Smooth muscle cell (in vitro differentiated cells): Measurements from ENCODE around the gene NUP62. TPM values are rescaled to one million over a fixed set of nuclear protein-coding genes. Genes with fewer than 3 reads are reported as not detected.

Experiments used
- DNase-seq: peaks from one replicate; lab custom pipeline; 2025; ENCODE audit not compliant: unreplicated experiment; lab: John Stamatoyannopoulos, UW
- H2AFZ ChIP-seq: fragments of 200-600 bp; sonication (generic); 2 replicates; pipeline ENCODE4 v1.6.0; 2016; ENCODE audit warnings: antibody characterized with exemption, low read depth, mild to moderate bottlenecking
- H3F3A ChIP-seq: fragments of 200-600 bp; sonication (generic); 2 replicates; pipeline ENCODE4 v1.6.0; 2017; ENCODE audit warnings: antibody characterized with exemption, low read depth
- H3K27ac ChIP-seq: fragments of 200-600 bp; sonication (generic); 2 replicates; pipeline ENCODE4 v1.5.1; 2016; ENCODE audit warnings: low read depth, mild to moderate bottlenecking
- H3K27me3 ChIP-seq: fragments of 200-600 bp; sonication (generic); 2 replicates; pipeline ENCODE4 v1.6.1; 2016; ENCODE audit warnings: low read depth, mild to moderate bottlenecking
- H3K36me3 ChIP-seq: fragments of 200-600 bp; sonication (generic); 2 replicates; pipeline ENCODE4 v1.5.1; 2016; ENCODE audit warnings: low read depth
- H3K4me1 ChIP-seq: fragments of 200-600 bp; sonication (generic); 2 replicates; pipeline ENCODE4 v1.5.1; 2016; ENCODE audit warnings: low read depth
- H3K4me2 ChIP-seq: fragments of 200-600 bp; sonication (generic); 2 replicates; pipeline ENCODE4 v1.6.0; 2016; ENCODE audit warnings: mild to moderate bottlenecking
- H3K4me3 ChIP-seq: fragments of 200-600 bp; sonication (generic); 2 replicates; pipeline ENCODE4 v1.5.1; 2016; ENCODE audit warnings: mild to moderate bottlenecking
- H3K79me2 ChIP-seq: fragments of 200-600 bp; sonication (generic); 2 replicates; pipeline ENCODE4 v1.6.0; 2016; ENCODE audit warnings: low read depth, mild to moderate bottlenecking
- H3K9ac ChIP-seq: fragments of 200-600 bp; sonication (generic); 2 replicates; pipeline ENCODE4 v1.6.0; 2016; ENCODE audit warnings: low read depth
- H3K9me3 ChIP-seq: fragments of 200-600 bp; sonication (generic); replicated peaks from 2 replicates; pipeline ENCODE4 v1.5.1; 2016; ENCODE audit warnings: low read depth
- H4K20me1 ChIP-seq: fragments of 200-600 bp; sonication (generic); 2 replicates; pipeline ENCODE4 v1.6.0; 2016; ENCODE audit warnings: low read depth
- WGBS: methylation state at CpG from one replicate; pipeline ENCODE4 v1.1.7; 2016; ENCODE audit warnings: low lambda C conversion rate; 5-methylcytosine and 5-hydroxymethylcytosine counted together
- polyA plus RNA-seq: library from polyadenylated mRNA; unstranded; fragments of >200 nt; fragmentation: Nextera tagmentation; extraction: Ambion mirVana; gene quantifications from 2 replicates; pipeline ENCODE4 v1.2.1, GENCODE V29; 2016
- total RNA-seq: library from RNA; depleted of rRNA; stranded (reverse); fragments of >200 nt; gene quantifications from 2 replicates; pipeline ENCODE4 v1.2.3, GENCODE V29; 2014
- TF ChIP-seq, protein P1 (sequence below): fragments of 200-600 bp; sonication (generic); IDR thresholded peaks from 2 replicates; pipeline ENCODE4 v1.5.1; 2017; ENCODE audit warnings: borderline replicate concordance, mild to moderate bottlenecking, antibody characterized with exemption; ENCODE audit not compliant: insufficient read depth, poor library complexity, severe bottlenecking

NUP62 gene
- total and polyA plus RNA-seq, 2 experiments from 2014 or later: 24.2 to 29.5 TPM

DNA sequence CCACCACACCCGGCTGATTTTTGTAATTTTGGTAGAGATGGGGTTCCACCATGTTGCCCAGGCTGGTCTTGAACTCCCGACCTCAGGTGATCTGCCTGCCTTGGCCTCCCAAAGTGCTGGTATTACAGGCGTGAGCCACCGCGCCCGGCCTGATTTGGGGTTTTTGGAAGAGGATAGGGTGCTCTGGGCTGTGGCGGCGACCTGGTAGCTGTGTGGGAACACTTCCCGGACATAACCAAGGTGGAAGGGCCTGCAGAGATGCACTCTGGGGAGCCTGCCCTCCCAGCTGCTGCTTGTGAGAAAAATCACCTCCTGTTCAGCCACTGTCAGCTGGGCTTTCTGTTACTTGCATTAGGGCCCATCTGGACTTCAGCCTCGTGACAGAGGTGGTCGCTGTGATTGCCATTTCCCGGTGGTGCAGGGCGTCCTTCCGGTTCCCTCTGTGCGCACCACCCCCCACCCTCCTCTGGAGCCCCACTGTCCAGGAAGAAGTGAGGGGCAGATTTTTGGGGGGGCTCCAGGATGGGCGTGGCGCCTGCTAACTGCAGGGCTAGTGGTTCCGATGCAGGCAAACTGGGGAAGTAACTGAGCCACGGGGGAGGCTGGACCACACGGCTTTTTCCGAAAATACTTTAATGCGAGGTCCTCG, 40.1 kb downstream of the NUP62 start:
- Histone ChIP-seq H3K9me3 (no peaks in the 10 kb centered on the region), H3K79me2 (no peaks in the 10 kb centered on the region), H3K4me1 (no peaks in the 10 kb centered on the region), H3K4me3 (no peak overlapping the region), H2AFZ (no peak overlapping the region), H3K4me2 (no peak overlapping the region), H3K27me3 (no peaks in the 10 kb centered on the region), H3K9ac (no peak overlapping the region), H3F3A (no peaks in the 10 kb centered on the region), H3K27ac (no peak overlapping the region), H4K20me1 (no peaks in the 10 kb centered on the region), H3K36me3 (no peaks in the 10 kb centered on the region)
- WGBS: 97% methylated on average over 23 of the region's 23 CpGs
- TF ChIP-seq, protein P1, sequence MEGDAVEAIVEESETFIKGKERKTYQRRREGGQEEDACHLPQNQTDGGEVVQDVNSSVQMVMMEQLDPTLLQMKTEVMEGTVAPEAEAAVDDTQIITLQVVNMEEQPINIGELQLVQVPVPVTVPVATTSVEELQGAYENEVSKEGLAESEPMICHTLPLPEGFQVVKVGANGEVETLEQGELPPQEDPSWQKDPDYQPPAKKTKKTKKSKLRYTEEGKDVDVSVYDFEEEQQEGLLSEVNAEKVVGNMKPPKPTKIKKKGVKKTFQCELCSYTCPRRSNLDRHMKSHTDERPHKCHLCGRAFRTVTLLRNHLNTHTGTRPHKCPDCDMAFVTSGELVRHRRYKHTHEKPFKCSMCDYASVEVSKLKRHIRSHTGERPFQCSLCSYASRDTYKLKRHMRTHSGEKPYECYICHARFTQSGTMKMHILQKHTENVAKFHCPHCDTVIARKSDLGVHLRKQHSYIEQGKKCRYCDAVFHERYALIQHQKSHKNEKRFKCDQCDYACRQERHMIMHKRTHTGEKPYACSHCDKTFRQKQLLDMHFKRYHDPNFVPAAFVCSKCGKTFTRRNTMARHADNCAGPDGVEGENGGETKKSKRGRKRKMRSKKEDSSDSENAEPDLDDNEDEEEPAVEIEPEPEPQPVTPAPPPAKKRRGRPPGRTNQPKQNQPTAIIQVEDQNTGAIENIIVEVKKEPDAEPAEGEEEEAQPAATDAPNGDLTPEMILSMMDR: no peak
- DNase-seq: no peak

DNA sequence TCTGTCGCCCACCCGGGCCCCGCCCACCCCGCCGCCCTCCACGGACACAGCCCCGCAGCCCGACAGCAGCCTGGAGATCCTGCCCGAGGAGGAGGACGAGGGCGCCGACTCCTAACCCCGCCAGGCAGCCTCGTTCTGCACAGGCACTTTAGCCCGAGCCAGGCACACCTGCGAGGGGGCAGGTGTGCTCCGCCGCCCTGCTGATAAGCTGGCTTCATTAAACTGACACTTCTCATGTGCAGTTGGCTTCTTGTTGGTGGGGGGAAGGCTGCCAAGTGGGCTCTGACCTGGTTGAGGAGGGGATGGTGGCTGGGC, 40.8 kb downstream of the NUP62 start:
- Histone ChIP-seq H3K79me2 (no peaks in the 10 kb centered on the region), H3K27me3 (no peaks in the 10 kb centered on the region), H3K27ac (no peak overlapping the region), H2AFZ (no peak overlapping the region), H4K20me1 (no peaks in the 10 kb centered on the region), H3K36me3 (no peaks in the 10 kb centered on the region), H3F3A (no peaks in the 10 kb centered on the region), H3K4me3 (no peak overlapping the region), H3K9me3 (no peaks in the 10 kb centered on the region), H3K4me1 (no peaks in the 10 kb centered on the region), H3K9ac (no peak overlapping the region), H3K4me2 (no peak overlapping the region)
- TF ChIP-seq, protein P1: no peak
- DNase-seq: no peak
- 99% methylated on average over 10 of the region's 18 CpGs for WGBS

DNA sequence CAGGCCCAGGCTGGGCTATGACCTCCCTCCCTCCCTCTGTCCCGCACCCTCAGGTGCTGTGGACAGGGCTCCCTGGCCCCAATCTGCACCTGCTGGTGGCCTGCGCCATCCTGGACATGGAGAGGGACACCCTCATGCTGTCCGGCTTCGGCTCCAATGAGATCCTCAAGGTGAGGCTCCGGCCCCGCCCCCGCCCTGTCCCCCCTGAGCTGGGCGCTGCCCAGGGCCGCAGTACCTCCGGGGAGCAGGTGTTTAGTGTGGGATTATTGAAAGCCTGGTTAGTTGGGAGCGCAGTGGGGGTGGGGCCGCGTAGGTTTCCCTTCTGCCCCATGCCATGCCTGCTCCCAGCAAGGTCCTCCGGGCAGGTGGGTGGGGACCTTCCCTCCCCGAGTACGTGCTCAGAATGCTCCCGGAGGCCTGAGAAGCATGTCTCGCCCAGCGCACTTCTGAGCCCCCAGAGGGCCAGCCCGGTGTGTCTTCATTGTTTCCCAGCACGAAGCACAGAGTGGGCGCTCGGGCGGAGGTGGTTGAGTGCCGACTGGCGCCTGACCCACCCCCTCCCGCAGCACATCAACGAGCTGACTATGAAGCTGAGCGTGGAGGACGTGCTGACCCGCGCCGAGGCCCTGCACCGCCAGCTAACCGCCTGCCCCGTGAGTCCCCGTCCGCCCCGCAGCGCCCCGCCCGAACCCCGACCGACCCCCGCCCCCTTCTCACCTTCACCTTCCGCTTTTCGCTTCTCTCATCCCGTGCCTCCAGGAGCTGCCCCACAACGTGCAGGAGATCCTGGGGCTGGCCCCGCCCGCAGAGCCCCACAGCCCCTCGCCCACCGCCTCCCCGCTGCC, 41.4 kb downstream of the NUP62 start:
- WGBS: 95% methylated on average over 28 of the region's 54 CpGs

More for the DNA sequence above, 41.4 kb downstream of the NUP62 start:
- H3K9me3 ChIP-seq: no peaks in the 10 kb centered on the region
- H3K4me1 ChIP-seq: no peaks in the 10 kb centered on the region
- H3K79me2 ChIP-seq: no peaks in the 10 kb centered on the region
- no peak overlapping the region for H3K4me3 ChIP-seq
- H2AFZ ChIP-seq: no peak overlapping the region
- no peak overlapping the region for H3K27ac ChIP-seq
- no peaks in the 10 kb centered on the region for H4K20me1 ChIP-seq
- no peaks in the 10 kb centered on the region for H3F3A ChIP-seq
- TF ChIP-seq, protein P1: no peak
- H3K9ac ChIP-seq: no peak overlapping the region
- DNase-seq: no peak
- H3K4me2 ChIP-seq: no peak overlapping the region
- no peaks in the 10 kb centered on the region for H3K27me3 ChIP-seq
- peaks cover 5% of the 10 kb centered on the region for H3K36me3 ChIP-seq
